RWPE1 (cell line): ENCODE data around the gene USP7.

Experiments used
- CTCF ChIA-PET: fragments of 350-600 bp; sonication (Branson Sonifier 250); formaldehyde crosslinking; extraction: SDS; loops from one replicate; lab custom pipeline; 2021; lab: Yijun Ruan, JAX
- POLR2A ChIA-PET: fragments of 400-600 bp; formaldehyde crosslinking; extraction: SDS; loops from one replicate; lab custom pipeline; 2020; ENCODE audit warnings: antibody characterized with exemption; ENCODE audit not compliant: low non-redundant PET; lab: Yijun Ruan, JAX
- DNase-seq: peaks from one replicate; pipeline ENCODE4 v3.0.0; 2012; ENCODE audit warnings: low spot score
- H3K27ac ChIP-seq: fragments of 450-650 bp; 2 replicates; pipeline ENCODE4 v1.5.1; 2017
- CTCF ChIP-seq: fragments of 450-650 bp; conservative IDR thresholded peaks from 2 replicates; pipeline ENCODE4 v1.5.1; 2017; ENCODE audit warnings: low read depth, mild to moderate bottlenecking

USP7 gene

GRCh38 chr16:8943966-8944759, 19.5 kb downstream of the USP7 start:
- DNase-seq: no peak
- H3K27ac ChIP-seq: no peak overlapping the region
- ChIA-PET CTCF (no interaction called here), POLR2A (no interaction called here)
- no peak for TF ChIP-seq CTCF

DNA sequence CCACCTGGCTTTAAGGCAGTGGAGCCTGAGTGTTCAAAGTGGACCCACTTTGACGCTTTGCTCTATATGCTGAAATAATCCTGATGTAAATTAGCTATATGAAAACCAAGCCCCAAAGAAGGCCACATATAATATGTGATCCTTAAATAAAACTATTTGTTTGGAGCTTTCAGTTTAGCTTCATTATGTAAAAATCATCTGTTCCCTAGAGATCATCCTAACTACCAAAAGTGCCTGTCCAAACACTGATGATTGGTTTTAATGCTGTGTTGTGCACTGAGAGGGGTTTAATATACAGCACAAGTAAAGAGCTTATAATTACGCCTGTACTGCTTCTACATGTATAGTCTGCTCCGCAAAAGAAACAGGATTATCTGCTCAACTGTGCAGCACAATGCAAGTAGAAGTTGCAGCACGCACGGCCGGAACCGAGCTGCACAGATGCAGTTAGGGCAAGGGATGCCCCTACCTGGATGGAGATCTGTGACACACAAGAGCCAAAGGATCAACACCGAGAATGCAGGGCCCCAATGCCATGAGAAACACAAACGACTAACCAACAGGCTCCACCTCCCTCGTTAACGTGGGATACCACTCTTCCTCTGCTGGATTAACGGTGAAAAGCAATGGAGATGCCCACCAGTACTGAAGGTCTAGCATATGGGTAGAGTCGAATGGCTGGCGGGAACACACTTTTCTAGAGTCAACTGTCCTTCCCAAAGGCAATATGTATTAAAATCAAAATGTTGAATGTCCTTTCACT, 20.5 kb downstream of the USP7 start:
- no peak for TF ChIP-seq CTCF
- ChIA-PET CTCF (interaction anchor here (0.7 kb wide), 1 partner anchor 283 kb away, joined by 3 read pairs; no protein-coding TSS in a partner anchor), POLR2A (no interaction called here)
- no peak overlapping the region for H3K27ac ChIP-seq
- no peak for DNase-seq

- POLR2A ChIA-PET: no interaction called here
- CTCF ChIA-PET: no interaction called here
- no peak for TF ChIP-seq CTCF
Observed at GRCh38 chr16:8941718-8942344, 21.9 kb downstream of the USP7 start.

GRCh38 chr16:8937803-8938202, 25.9 kb downstream of the USP7 start:
- no peak overlapping the region for H3K27ac ChIP-seq
- no peak for DNase-seq
- TF ChIP-seq CTCF: no peak
- POLR2A ChIA-PET: no interaction called here
- CTCF ChIA-PET: no interaction called here

More at GRCh38 chr16:8941718-8942344, 21.9 kb downstream of the USP7 start:
- no peak for DNase-seq
- H3K27ac ChIP-seq: no peak overlapping the region

DNA sequence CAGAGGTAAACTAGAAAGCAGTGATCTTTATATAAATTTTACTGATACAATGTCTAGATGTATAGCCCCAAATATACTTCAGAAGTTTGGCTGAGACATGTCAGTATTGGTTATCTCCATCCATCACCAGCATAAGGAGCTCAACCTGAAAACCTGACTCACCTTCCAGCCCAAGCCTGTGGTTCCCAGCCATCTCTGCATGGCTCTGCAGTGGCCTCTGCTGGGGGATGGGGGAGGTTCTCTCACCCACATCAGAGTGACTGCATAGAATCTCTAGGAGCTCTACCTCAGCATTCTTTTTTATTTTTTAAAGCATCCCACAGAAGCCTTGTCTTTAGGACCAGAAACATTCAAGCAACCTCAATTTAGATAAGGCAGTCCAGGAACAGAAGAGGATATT, 27.3 kb downstream of the USP7 start:
- peak; percentile 56 for TF ChIP-seq CTCF
- peak; percentile 69 for DNase-seq
- H3K27ac ChIP-seq: no peak overlapping the region
- ChIA-PET POLR2A (interaction anchor here (0.6 kb wide), 1 partner anchor 16 kb away, joined by 3 read pairs; no protein-coding TSS in a partner anchor), CTCF (interaction anchor here (0.5 to 1.5 kb wide), 18 partner anchors 16 to 1212 kb away, joined by 3 to 8 read pairs (median 3); no protein-coding TSS in a partner anchor)

GRCh38 chr16:8935989-8936388, 27.7 kb downstream of the USP7 start:
- DNase-seq: no peak
- CTCF ChIA-PET: interaction anchor here (0.5 to 1.5 kb wide), 15 partner anchors 16 to 1212 kb away, joined by 3 to 8 read pairs (median 3); no protein-coding TSS in a partner anchor
- POLR2A ChIA-PET: interaction anchor here (0.6 kb wide), 1 partner anchor 17 kb away, joined by 3 read pairs; no protein-coding TSS in a partner anchor
- TF ChIP-seq CTCF: no peak
- no peak overlapping the region for H3K27ac ChIP-seq
